ENCODE results near the gene ABCD4.
A peak's percentile ranks its signal among the peaks of the same experiment; 100 is the strongest.
"Not testable (repeated sequence)": the region's sequence is repeated elsewhere in the genome, so short reads cannot be mapped to it uniquely, and the experiment has no call there.

ABCD4 gene

GRCh38 chr14:74347795-74348100 lies 45.0 kb upstream of the ABCD4 start:
- no peak for DNase-seq (ENCODE audit: low read depth)
- no peak overlapping the region for H3K4me3 ChIP-seq (replicated peaks; ENCODE audit: low read depth, low read length)
- TF ChIP-seq CTCF (IDR thresholded peaks at IDR 0.05; ENCODE audit: low read length, missing control alignments) = no peak

- no peak overlapping the region for H3K4me3 ChIP-seq (replicated peaks; ENCODE audit: low read depth, low read length)
- TF ChIP-seq CTCF (IDR thresholded peaks at IDR 0.05; ENCODE audit: low read length, missing control alignments) = no peak
These were observed 44.5 kb upstream of the ABCD4 start for GRCh38 chr14:74347097-74347794.

GRCh38 chr14:74346341-74346740 lies 43.6 kb upstream of the ABCD4 start:
- H3K4me3 ChIP-seq (replicated peaks; ENCODE audit: low read depth, low read length) = no peak overlapping the region

More at GRCh38 chr14:74347097-74347794, 44.5 kb upstream of the ABCD4 start:
- no peak for DNase-seq (ENCODE audit: low read depth)

GRCh38 chr14:74333909-74334308 lies 31.2 kb upstream of the ABCD4 start:
- no peak for TF ChIP-seq CTCF (IDR thresholded peaks at IDR 0.05; ENCODE audit: low read length, missing control alignments)
- no peak overlapping the region for H3K4me3 ChIP-seq (replicated peaks; ENCODE audit: low read depth, low read length)
- peak; percentile 58 for DNase-seq (ENCODE audit: low read depth)

More at GRCh38 chr14:74346341-74346740, 43.6 kb upstream of the ABCD4 start:
- no peak for TF ChIP-seq CTCF (IDR thresholded peaks at IDR 0.05; ENCODE audit: low read length, missing control alignments)
- DNase-seq (ENCODE audit: low read depth) = no peak

GRCh38 chr14:74329950-74330552 lies 27.3 kb upstream of the ABCD4 start:
- not testable (repeated sequence) for DNase-seq (ENCODE audit: low read depth); H3K4me3 ChIP-seq (replicated peaks; ENCODE audit: low read depth, low read length)

GRCh38 chr14:74326369-74327152 lies 23.8 kb upstream of the ABCD4 start:
- no peak for TF ChIP-seq CTCF (IDR thresholded peaks at IDR 0.05; ENCODE audit: low read length, missing control alignments)
- no peak for DNase-seq (ENCODE audit: low read depth)

GRCh38 chr14:74325446-74325845 lies 22.7 kb upstream of the ABCD4 start:
- no peak for DNase-seq (ENCODE audit: low read depth)
- no peak for TF ChIP-seq CTCF (IDR thresholded peaks at IDR 0.05; ENCODE audit: low read length, missing control alignments)
- no peak overlapping the region for H3K4me3 ChIP-seq (replicated peaks; ENCODE audit: low read depth, low read length)

More at GRCh38 chr14:74326369-74327152, 23.8 kb upstream of the ABCD4 start:
- no peak overlapping the region for H3K4me3 ChIP-seq (replicated peaks; ENCODE audit: low read depth, low read length)

Data from fibroblast of pulmonary artery (primary cell).